ENCODE data around the gene KRTAP25-1. TPM values are rescaled to one million over a fixed set of nuclear protein-coding genes. Genes with fewer than 3 reads are reported as not detected.

The KRTAP25-1 gene
- total and polyA plus RNA-seq, 2 of the 4 experiments (the other 2 are of a cell fraction) = not detected

GRCh38 chr21:30251781-30252180 is 37.5 kb downstream of the KRTAP25-1 start:
- dilution Hi-C loops (cut with HindIII; ENCODE audit: low sequenced_read_pairs, unreplicated experiment) = no loop called here
- Histone ChIP-seq H3K27ac (ENCODE audit: insufficient read depth, low read length) (no peak overlapping the region), H3K4me2 (ENCODE audit: low read depth, low read length) (no peak overlapping the region), H4K8ac (ENCODE audit: low read depth in 2 of 2, low read length in 2 of 2) (no peak overlapping the region), H3K4me1 (ENCODE audit: control insufficient read depth, insufficient read depth, low read length) (no peaks in the 10 kb centered on the region), H3K36me3 (ENCODE audit: control insufficient read depth, insufficient read depth, low read length) (no peaks in the 10 kb centered on the region), H3K4ac (ENCODE audit: low read depth, low read length) (no peak overlapping the region), H2BK20ac (ENCODE audit: low read depth, low read length) (no peak overlapping the region), H2AK9ac (replicated peaks; ENCODE audit: low read depth, low read length, poor library complexity) (no peak overlapping the region), H3K9me3 (ENCODE audit: control insufficient read depth, insufficient read depth, low read length) (peaks cover 2% of the 10 kb centered on the region), H3K4me3 (ENCODE audit: insufficient read depth, low read depth, low read length) (no peak overlapping the region), H2AFZ (replicated peaks; ENCODE audit: low read length, poor library complexity) (no peak overlapping the region), H2BK5ac (ENCODE audit: low read depth, low read length, poor library complexity, severe bottlenecking) (no peak overlapping the region), H3K9ac (ENCODE audit: low read depth, low read length) (no peak overlapping the region), H3K18ac (ENCODE audit: low read depth, low read length) (no peak overlapping the region), H2BK15ac (ENCODE audit: low read depth, low read length) (no peak overlapping the region), H3K9me1 (ENCODE audit: insufficient read depth, low read length) (no peaks in the 10 kb centered on the region), H2BK120ac (ENCODE audit: low read depth, low read length) (no peak overlapping the region), H2AK5ac (ENCODE audit: low read depth, low read length) (no peak overlapping the region), H4K5ac (ENCODE audit: low read depth, low read length) (no peak overlapping the region), H4K91ac (ENCODE audit: insufficient read depth, low read depth, low read length) (no peak overlapping the region), H3K14ac (replicated peaks; ENCODE audit: low read depth, low read length) (no peak overlapping the region), H3K27me3 (ENCODE audit: control insufficient read depth, insufficient read depth, low read length) (no peaks in the 10 kb centered on the region), H3K23ac (ENCODE audit: low read depth, low read length) (no peak overlapping the region), H3K56ac (ENCODE audit: extremely low read depth, insufficient read depth, low read length) (no peak overlapping the region), H3K79me1 (ENCODE audit: low read depth in 1 of 2, low read length in 2 of 2) (no peaks in the 10 kb centered on the region), H4K20me1 (ENCODE audit: insufficient read depth, low read length) (no peaks in the 10 kb centered on the region)
- intact Hi-C loops (cut with micrococcal nuclease) = no loop called here
- in situ Hi-C loops (cut with MboI; ENCODE audit: low sequenced_read_pairs) = no loop called here
- ChIA-PET CTCF (no interaction called here), POLR2A (ENCODE audit: unreplicated experiment) (no interaction called here)
- TF ChIP-seq MAZ (IDR thresholded peaks at IDR 0.05; ENCODE audit: borderline replicate concordance, low read depth, low read length) (no peak), ELK1 (IDR thresholded peaks at IDR 0.05; ENCODE audit: borderline replicate concordance, low read depth, low read length) (no peak), RCOR1 (IDR thresholded peaks at IDR 0.05; ENCODE audit: insufficient replicate concordance, low read length) (no peak), MXI1 (IDR thresholded peaks at IDR 0.05; ENCODE audit: borderline replicate concordance, low read depth, low read length) (no peak), USF2 (IDR thresholded peaks at IDR 0.05; ENCODE audit: low read depth, low read length) (no peak), CEBPB (IDR thresholded peaks at IDR 0.05; ENCODE audit: low read depth, low read length) (no peak), POLR2A (IDR thresholded peaks at IDR 0.05; ENCODE audit: low read depth, low read length) (no peak), CHD1 (IDR thresholded peaks at IDR 0.05; ENCODE audit: low read depth, low read length) (no peak), FOS (IDR thresholded peaks at IDR 0.05; ENCODE audit: low read depth, low read length) (no peak), RFX5 (IDR thresholded peaks at IDR 0.05; ENCODE audit: low read depth, low read length) (no peak), NFE2L2 (IDR thresholded peaks at IDR 0.05; ENCODE audit: low read depth, low read length) (no peak), BHLHE40 (IDR thresholded peaks at IDR 0.05; ENCODE audit: low read depth, low read length) (no peak), RAD21 (IDR thresholded peaks at IDR 0.05; ENCODE audit: low read length) (no peak), SMC3 (IDR thresholded peaks at IDR 0.05; ENCODE audit: low read depth, low read length) (no peak), MAFK (IDR thresholded peaks at IDR 0.05; ENCODE audit: low read depth, low read length) (no peak)
- TF ChIP-seq, protein P1, sequence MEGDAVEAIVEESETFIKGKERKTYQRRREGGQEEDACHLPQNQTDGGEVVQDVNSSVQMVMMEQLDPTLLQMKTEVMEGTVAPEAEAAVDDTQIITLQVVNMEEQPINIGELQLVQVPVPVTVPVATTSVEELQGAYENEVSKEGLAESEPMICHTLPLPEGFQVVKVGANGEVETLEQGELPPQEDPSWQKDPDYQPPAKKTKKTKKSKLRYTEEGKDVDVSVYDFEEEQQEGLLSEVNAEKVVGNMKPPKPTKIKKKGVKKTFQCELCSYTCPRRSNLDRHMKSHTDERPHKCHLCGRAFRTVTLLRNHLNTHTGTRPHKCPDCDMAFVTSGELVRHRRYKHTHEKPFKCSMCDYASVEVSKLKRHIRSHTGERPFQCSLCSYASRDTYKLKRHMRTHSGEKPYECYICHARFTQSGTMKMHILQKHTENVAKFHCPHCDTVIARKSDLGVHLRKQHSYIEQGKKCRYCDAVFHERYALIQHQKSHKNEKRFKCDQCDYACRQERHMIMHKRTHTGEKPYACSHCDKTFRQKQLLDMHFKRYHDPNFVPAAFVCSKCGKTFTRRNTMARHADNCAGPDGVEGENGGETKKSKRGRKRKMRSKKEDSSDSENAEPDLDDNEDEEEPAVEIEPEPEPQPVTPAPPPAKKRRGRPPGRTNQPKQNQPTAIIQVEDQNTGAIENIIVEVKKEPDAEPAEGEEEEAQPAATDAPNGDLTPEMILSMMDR (conservative IDR thresholded peaks at IDR 0.05; ENCODE audit: low read depth, low read length) = no peak
- no peak for DNase-seq
- WGBS, 2 experiments (ENCODE audit: extremely low coverage in 2 of 2, insufficient read length in 1 of 2) = no CpG with 5 or more reads among the region's 1 CpG
- BruUV-seq (replicated peaks) = no TSS peak
- no peak for ATAC-seq (ENCODE audit: low read depth)

Data from IMR-90 (cell line).